Hepatocyte (in vitro differentiated cells): ENCODE measurements around the gene CAPRIN1. TPM values are rescaled to one million over a fixed set of nuclear protein-coding genes. Genes with fewer than 3 reads are reported as not detected.

Source experiments
- DNase-seq: peaks from one replicate; pipeline ENCODE4 v3.0.0-alpha.2; 2016; ENCODE audit warnings: low spot score
- H2AFZ ChIP-seq: fragments of 200-600 bp; sonication (generic); 2 replicates; pipeline ENCODE4 v1.6.0; 2016; ENCODE audit warnings: antibody characterized with exemption, mild to moderate bottlenecking
- H3K27ac ChIP-seq: fragments of 200-600 bp; sonication (generic); 2 replicates; pipeline ENCODE4 v1.5.1; 2016; ENCODE audit warnings: mild to moderate bottlenecking
- H3K27me3 ChIP-seq: fragments of 200-600 bp; sonication (generic); 2 replicates; pipeline ENCODE4 v1.6.1; 2016
- H3K36me3 ChIP-seq: fragments of 200-600 bp; sonication (generic); replicated peaks from 2 replicates; pipeline ENCODE4 v1.5.1; 2016; ENCODE audit warnings: low read depth; ENCODE audit not compliant: insufficient read depth
- H3K4me1 ChIP-seq: fragments of 200-600 bp; sonication (generic); 2 replicates; pipeline ENCODE4 v1.5.1; 2016; ENCODE audit warnings: mild to moderate bottlenecking, moderate library complexity; ENCODE audit not compliant: insufficient read depth
- H3K4me2 ChIP-seq: fragments of 200-600 bp; sonication (generic); 2 replicates; pipeline ENCODE4 v1.6.0; 2016
- H3K4me3 ChIP-seq: fragments of 200-600 bp; sonication (generic); 2 replicates; pipeline ENCODE4 v1.5.1; 2016; ENCODE audit warnings: mild to moderate bottlenecking
- H3K79me2 ChIP-seq: fragments of 200-600 bp; sonication (generic); 2 replicates; pipeline ENCODE4 v1.6.0; 2017; ENCODE audit warnings: mild to moderate bottlenecking
- H3K9me2 ChIP-seq: fragments of 200-600 bp; sonication (generic); replicated peaks from 2 replicates; pipeline ENCODE4 v1.6.0; 2017; ENCODE audit warnings: mild to moderate bottlenecking; ENCODE audit not compliant: insufficient read depth
- H3K9me3 ChIP-seq: fragments of 200-600 bp; sonication (generic); 2 replicates; pipeline ENCODE4 v1.5.1; 2016; ENCODE audit warnings: low read depth, mild to moderate bottlenecking
- H4K20me1 ChIP-seq: fragments of 200-600 bp; sonication (generic); 2 replicates; pipeline ENCODE4 v1.6.0; 2016; ENCODE audit warnings: mild to moderate bottlenecking; ENCODE audit not compliant: insufficient read depth, poor library complexity, severe bottlenecking
- EZH2 ChIP-seq: fragments of 200-600 bp; sonication (generic); IDR thresholded peaks from 2 replicates; pipeline ENCODE4 v1.6.1; 2016; ENCODE audit warnings: antibody characterized with exemption, mild to moderate bottlenecking, borderline replicate concordance
- EZH2phosphoT487 ChIP-seq: fragments of 200-600 bp; sonication (generic); IDR thresholded peaks from one replicate; pipeline ENCODE4 v1.6.1; 2018; ENCODE audit warnings: antibody characterized with exemption, mild to moderate bottlenecking, low read depth, moderate library complexity; ENCODE audit not compliant: unreplicated experiment, severe bottlenecking
- WGBS: methylation state at CpG from one replicate; pipeline ENCODE4 v1.1.6; 2016; ENCODE audit warnings: low lambda C conversion rate; ENCODE audit errors: missing lambda C conversion rate; 5-methylcytosine and 5-hydroxymethylcytosine counted together
- polyA plus RNA-seq: library from polyadenylated mRNA; unstranded; fragments of >200 nt; fragmentation: Nextera tagmentation; extraction: Ambion mirVana; gene quantifications from 2 replicates; pipeline ENCODE4 v1.2.1, GENCODE V29; 2016
- total RNA-seq: library from RNA; depleted of rRNA; stranded (reverse); fragments of >200 nt; gene quantifications from 2 replicates; pipeline ENCODE4 v1.2.3, GENCODE V29; 2014
- TF ChIP-seq, protein P1 (sequence below): fragments of 200-600 bp; sonication (generic); IDR thresholded peaks from 2 replicates; pipeline ENCODE4 v1.5.1; 2016; ENCODE audit warnings: antibody characterized with exemption, mild to moderate bottlenecking; ENCODE audit not compliant: poor library complexity

CAPRIN1 gene
- total and polyA plus RNA-seq, 2 experiments from 2014 or later, result 102 to 217 TPM

GRCh38 chr11:34140149-34140548 is 88.6 kb downstream of the CAPRIN1 start:
- no peak overlapping the region for H3K4me2 ChIP-seq
- WGBS, result 97% methylated on average over 11 of the region's 11 CpGs
- H3K36me3 ChIP-seq, result no peaks in the 10 kb centered on the region
- H2AFZ ChIP-seq, result no peak overlapping the region
- DNase-seq, result no peak
- H3K27me3 ChIP-seq, result no peaks in the 10 kb centered on the region
- H3K9me3 ChIP-seq, result no peaks in the 10 kb centered on the region
- H3K4me3 ChIP-seq, result no peak overlapping the region
- no peaks in the 10 kb centered on the region for H3K9me2 ChIP-seq
- H3K4me1 ChIP-seq, result no peaks in the 10 kb centered on the region
- H4K20me1 ChIP-seq, result no peaks in the 10 kb centered on the region
- no peak overlapping the region for H3K27ac ChIP-seq
- no peaks in the 10 kb centered on the region for H3K79me2 ChIP-seq
- TF ChIP-seq EZH2phosphoT487, result no peak
- TF ChIP-seq EZH2, result no peak
- TF ChIP-seq, protein P1, sequence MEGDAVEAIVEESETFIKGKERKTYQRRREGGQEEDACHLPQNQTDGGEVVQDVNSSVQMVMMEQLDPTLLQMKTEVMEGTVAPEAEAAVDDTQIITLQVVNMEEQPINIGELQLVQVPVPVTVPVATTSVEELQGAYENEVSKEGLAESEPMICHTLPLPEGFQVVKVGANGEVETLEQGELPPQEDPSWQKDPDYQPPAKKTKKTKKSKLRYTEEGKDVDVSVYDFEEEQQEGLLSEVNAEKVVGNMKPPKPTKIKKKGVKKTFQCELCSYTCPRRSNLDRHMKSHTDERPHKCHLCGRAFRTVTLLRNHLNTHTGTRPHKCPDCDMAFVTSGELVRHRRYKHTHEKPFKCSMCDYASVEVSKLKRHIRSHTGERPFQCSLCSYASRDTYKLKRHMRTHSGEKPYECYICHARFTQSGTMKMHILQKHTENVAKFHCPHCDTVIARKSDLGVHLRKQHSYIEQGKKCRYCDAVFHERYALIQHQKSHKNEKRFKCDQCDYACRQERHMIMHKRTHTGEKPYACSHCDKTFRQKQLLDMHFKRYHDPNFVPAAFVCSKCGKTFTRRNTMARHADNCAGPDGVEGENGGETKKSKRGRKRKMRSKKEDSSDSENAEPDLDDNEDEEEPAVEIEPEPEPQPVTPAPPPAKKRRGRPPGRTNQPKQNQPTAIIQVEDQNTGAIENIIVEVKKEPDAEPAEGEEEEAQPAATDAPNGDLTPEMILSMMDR, result no peak

GRCh38 chr11:34143048-34143447 is 91.5 kb downstream of the CAPRIN1 start:
- no peaks in the 10 kb centered on the region for H3K4me1 ChIP-seq
- no peaks in the 10 kb centered on the region for H3K9me3 ChIP-seq
- WGBS, result 63% methylated on average over 2 of the region's 2 CpGs
- no peak overlapping the region for H3K4me2 ChIP-seq
- no peak overlapping the region for H3K4me3 ChIP-seq
- no peak for DNase-seq
- H3K9me2 ChIP-seq, result no peaks in the 10 kb centered on the region
- H2AFZ ChIP-seq, result no peak overlapping the region
- H3K27me3 ChIP-seq, result no peaks in the 10 kb centered on the region
- H3K79me2 ChIP-seq, result no peaks in the 10 kb centered on the region
- H4K20me1 ChIP-seq, result no peaks in the 10 kb centered on the region
- TF ChIP-seq, protein P1, result no peak
- TF ChIP-seq EZH2 (no peak), EZH2phosphoT487 (no peak)
- H3K27ac ChIP-seq, result no peak overlapping the region
- H3K36me3 ChIP-seq, result no peaks in the 10 kb centered on the region

- Histone ChIP-seq H3K4me2 (no peak overlapping the region), H2AFZ (no peak overlapping the region), H3K9me3 (no peaks in the 10 kb centered on the region), H3K27ac (no peak overlapping the region), H3K36me3 (no peaks in the 10 kb centered on the region), H3K4me1 (peaks cover 2% of the 10 kb centered on the region), H3K27me3 (no peaks in the 10 kb centered on the region), H4K20me1 (no peaks in the 10 kb centered on the region), H3K4me3 (no peak overlapping the region), H3K79me2 (no peaks in the 10 kb centered on the region), H3K9me2 (no peaks in the 10 kb centered on the region)
- TF ChIP-seq, protein P1, result no peak
- TF ChIP-seq EZH2phosphoT487 (no peak), EZH2 (no peak)
- 93% methylated on average over 5 of the region's 5 CpGs for WGBS
- DNase-seq, result no peak
These were observed 93.5 kb downstream of the CAPRIN1 start for GRCh38 chr11:34145073-34145472.

DNA sequence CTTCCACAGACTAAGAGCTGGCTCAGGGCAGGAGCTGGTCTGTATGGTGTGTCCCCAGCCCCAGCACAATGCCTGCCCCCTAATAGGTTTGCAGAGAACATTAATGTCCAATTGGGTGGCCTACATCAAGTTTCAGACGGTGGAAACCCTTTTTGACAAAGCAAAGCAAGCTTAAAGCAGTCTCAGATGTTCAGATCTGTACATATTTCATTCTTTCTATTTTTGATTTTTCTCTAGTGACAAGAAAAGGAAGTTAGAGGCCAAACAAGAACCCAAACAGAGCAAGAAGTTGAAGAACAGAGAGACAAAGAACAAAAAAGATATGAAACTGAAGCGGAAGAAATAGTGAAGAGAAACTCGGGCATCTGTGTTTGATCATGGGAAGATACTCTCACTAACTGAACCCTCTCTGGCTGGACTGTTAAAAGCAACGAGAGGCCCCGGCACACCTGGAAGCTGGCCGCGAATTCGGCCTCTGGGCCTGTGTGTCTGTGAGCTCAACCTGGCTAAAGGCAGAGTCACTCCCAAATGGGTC is 94.4 kb downstream of the CAPRIN1 start:
- H3K4me1 ChIP-seq, result peaks cover 10% of the 10 kb centered on the region
- H2AFZ ChIP-seq, result no peak overlapping the region
- no peaks in the 10 kb centered on the region for H4K20me1 ChIP-seq
- H3K79me2 ChIP-seq, result no peaks in the 10 kb centered on the region
- no peak overlapping the region for H3K4me2 ChIP-seq
- H3K36me3 ChIP-seq, result no peaks in the 10 kb centered on the region
- DNase-seq, result no peak
- H3K27me3 ChIP-seq, result no peaks in the 10 kb centered on the region
- H3K9me2 ChIP-seq, result no peaks in the 10 kb centered on the region
- H3K4me3 ChIP-seq, result no peak overlapping the region
- TF ChIP-seq EZH2 (no peak), EZH2phosphoT487 (no peak)
- TF ChIP-seq, protein P1, result no peak
- H3K27ac ChIP-seq, result no peak overlapping the region
- 85% methylated on average over 8 of the region's 8 CpGs for WGBS
- H3K9me3 ChIP-seq, result no peaks in the 10 kb centered on the region
